HepG2 (cell line): ENCODE results near the gene KPNA3. TPM values are rescaled to one million over a fixed set of nuclear protein-coding genes. Genes with fewer than 3 reads are reported as not detected.

Experiments
- ATF1 ChIP-seq: IDR thresholded peaks from 2 replicates; pipeline ENCODE4 v1.6.1; 2016; ENCODE audit warnings: mild to moderate bottlenecking, control low read depth
- BRF2 ChIP-seq: sonication (generic); formaldehyde crosslinking; IDR thresholded peaks from 2 replicates; pipeline ENCODE4 v1.8.1; 2022; ENCODE audit warnings: mild to moderate bottlenecking, missing genetic modification reagents
- CCAR2 ChIP-seq: fragments of 200-400 bp; formaldehyde crosslinking; optimal IDR thresholded peaks from 2 replicates; pipeline ENCODE3; 2018; ENCODE audit warnings: low read depth, mild to moderate bottlenecking, low read length, moderate library complexity
- GATAD1 ChIP-seq: IDR thresholded peaks from 2 replicates; pipeline ENCODE4 v1.6.1; 2016; ENCODE audit warnings: missing genetic modification reagents, missing compliant biosample characterization
- HNF4A ChIP-seq: sonication (generic); formaldehyde crosslinking; IDR thresholded peaks from 2 replicates; pipeline ENCODE4 v1.4.0; 2020; ENCODE audit warnings: missing genetic modification reagents
- HNF4G ChIP-seq, 2 experiments: sonication (generic) in 1 of 2; formaldehyde crosslinking in 1 of 2; IDR thresholded peaks; 2 replicates each; pipeline versions ENCODE4 v1.4.0 to v1.6.1; 2011 to 2020; ENCODE audit warnings: borderline replicate concordance in 2 of 2, low read depth in 2 of 2, mild to moderate bottlenecking in 2 of 2, low read length in 1 of 2, missing genetic modification reagents in 1 of 2, moderate library complexity in 1 of 2
- KAT8 ChIP-seq: IDR thresholded peaks from 2 replicates; pipeline ENCODE4 v1.6.1; 2016; ENCODE audit warnings: missing genetic modification reagents, missing compliant biosample characterization
- KLF9 ChIP-seq: IDR thresholded peaks from 2 replicates; pipeline ENCODE4 v1.6.1; 2016; ENCODE audit warnings: low read depth
- KMT2B ChIP-seq: IDR thresholded peaks from 2 replicates; pipeline ENCODE4 v1.6.1; 2016; ENCODE audit warnings: missing genetic modification reagents, missing compliant biosample characterization
- LCORL ChIP-seq, 2 experiments: fragments of 450-650 bp in 1 of 2; sonication (generic) in 1 of 2; formaldehyde crosslinking in 1 of 2; IDR thresholded peaks; 2 replicates each; pipeline versions ENCODE4 v1.5.0 to v1.6.1; 2017 to 2020; ENCODE audit warnings: antibody characterized with exemption in 1 of 2, missing genetic modification reagents in 1 of 2
- MYNN ChIP-seq: sonication (generic); formaldehyde crosslinking; IDR thresholded peaks from 2 replicates; pipeline ENCODE4 v1.4.0; 2020; ENCODE audit warnings: mild to moderate bottlenecking, low read depth, missing genetic modification reagents
- NKX3-1 ChIP-seq: sonication (generic); formaldehyde crosslinking; IDR thresholded peaks from 2 replicates; pipeline ENCODE4 v1.5.0; 2020; ENCODE audit warnings: missing genetic modification reagents
- RFX3 ChIP-seq: IDR thresholded peaks from 2 replicates; pipeline ENCODE4 v1.6.1; 2016; ENCODE audit warnings: missing biosample characterization, missing genetic modification reagents
- SOX13 ChIP-seq, 3 experiments: fragments of 450-650 bp in 1 of 3; sonication (generic) in 1 of 3; formaldehyde crosslinking in 1 of 3; IDR thresholded peaks in 2 of 3; conservative IDR thresholded peaks in 1 of 3; 2 replicates each; pipeline versions ENCODE4 v1.5.0 to v1.6.1; 2016 to 2020; ENCODE audit warnings: antibody characterized with exemption in 1 of 3, mild to moderate bottlenecking in 1 of 3, missing compliant biosample characterization in 1 of 3, missing genetic modification reagents in 1 of 3, moderate library complexity in 1 of 3
- TCF7L2 ChIP-seq: IDR thresholded peaks from 2 replicates; pipeline ENCODE4 v1.6.1; 2011; ENCODE audit warnings: mild to moderate bottlenecking, low read depth, low read length, moderate library complexity
- ZBTB26 ChIP-seq: IDR thresholded peaks from 2 replicates; pipeline ENCODE4 v1.6.1; 2016; ENCODE audit warnings: missing compliant biosample characterization, missing genetic modification reagents, borderline replicate concordance
- ZBTB43 ChIP-seq: sonication (generic); formaldehyde crosslinking; conservative IDR thresholded peaks from 2 replicates; pipeline ENCODE4 v1.4.0; 2020; ENCODE audit warnings: missing genetic modification reagents
- ZNF230 ChIP-seq: sonication (generic); formaldehyde crosslinking; IDR thresholded peaks from 2 replicates; pipeline ENCODE4 v1.4.0; 2020; ENCODE audit warnings: mild to moderate bottlenecking, missing genetic modification reagents
- ZNF292 ChIP-seq: sonication (generic); formaldehyde crosslinking; IDR thresholded peaks from 2 replicates; pipeline ENCODE4 v1.8.1; 2022; ENCODE audit warnings: mild to moderate bottlenecking, low read depth, missing genetic modification reagents, borderline replicate concordance
- ZNF362 ChIP-seq: sonication (generic); formaldehyde crosslinking; IDR thresholded peaks from 2 replicates; pipeline ENCODE4 v1.4.0; 2020; ENCODE audit warnings: missing genetic modification reagents, mild to moderate bottlenecking, borderline replicate concordance
- ZNF430 ChIP-seq: sonication (generic); formaldehyde crosslinking; IDR thresholded peaks from 2 replicates; pipeline ENCODE4 v1.9.0; 2021; ENCODE audit warnings: mild to moderate bottlenecking, missing genetic modification reagents
- ZNF589 ChIP-seq: sonication (generic); formaldehyde crosslinking; conservative IDR thresholded peaks from 2 replicates; pipeline ENCODE4 v1.8.0; 2022; ENCODE audit warnings: mild to moderate bottlenecking, moderate library complexity, missing genetic modification reagents
- ZNF703 ChIP-seq: sonication (generic); formaldehyde crosslinking; IDR thresholded peaks from 2 replicates; pipeline ENCODE4 v1.5.1; 2020; ENCODE audit warnings: missing genetic modification reagents, mild to moderate bottlenecking, moderate library complexity, borderline replicate concordance
- ZNF720 ChIP-seq: sonication (generic); formaldehyde crosslinking; IDR thresholded peaks from 2 replicates; pipeline ENCODE4 v1.4.0; 2020; ENCODE audit warnings: missing genetic modification reagents
- ZSCAN25 ChIP-seq: sonication (generic); formaldehyde crosslinking; IDR thresholded peaks from 2 replicates; pipeline ENCODE4 v1.8.0; 2022; ENCODE audit warnings: mild to moderate bottlenecking, missing genetic modification reagents
- ZSCAN31 ChIP-seq: sonication (generic); formaldehyde crosslinking; IDR thresholded peaks from 2 replicates; pipeline ENCODE4 v1.5.0; 2020; ENCODE audit warnings: low read depth, mild to moderate bottlenecking, missing genetic modification reagents
- polyA plus RNA-seq, 8 experiments: library from polyadenylated mRNA; depleted of rRNA in 3 of 8; stranded (reverse) in 7 of 8; unstranded in 1 of 8; fragments of >200 nt; fragmentation: Illumina TruSeq in 4 of 8; extraction: Trizol in 4 of 8; gene quantifications; 2 replicates each; pipeline versions ENCODE4 v1.2.1 to v1.2.3, GENCODE V29; 2011 to 2016; ENCODE audit warnings: low read depth in 4 of 8, missing spikeins in 1 of 8, mixed read lengths in 1 of 8; ENCODE audit not compliant: insufficient read depth in 1 of 8
- total RNA-seq, 5 experiments: library from RNA; depleted of rRNA; stranded (reverse); fragments of >200 nt; fragmentation: Illumina TruSeq; extraction: Trizol; gene quantifications; 2 replicates each; pipeline ENCODE4 v1.2.3, GENCODE V29; 2016; ENCODE audit warnings: low read depth in 1 of 5

KPNA3 gene
- total and polyA plus RNA-seq, 2 of the 13 experiments (the other 11 are each of a cell fraction or from before 2014, with no cell fraction given) = 13.0 to 28.9 TPM

- TF ChIP-seq RFX3 (no peak), ZSCAN31 (CRISPR knock-in tag) (no peak), GATAD1 (no peak), ZNF230 (CRISPR knock-in tag) (no peak), MYNN (no peak), ZBTB26 (no peak; the same call in 1 of the 2 replicates), HNF4A (peak; percentile 78), LCORL (IDR thresholded peaks at IDR 0.05) (peak; percentile 38; the same call in 1 of the 2 replicates), LCORL (CRISPR knock-in tag; IDR thresholded peaks at IDR 0.05) (peak; percentile 47; the same call in 1 of the 2 replicates), ZSCAN25 (CRISPR knock-in tag) (no peak), HNF4G (IDR thresholded peaks at IDR 0.05; ENCODE audit: borderline replicate concordance, low read depth, low read length) (no peak), HNF4G (CRISPR knock-in tag; IDR thresholded peaks at IDR 0.05; ENCODE audit: borderline replicate concordance, low read depth) (0 out of 2 replicates have a peak, but pooled peaks have one; percentile 29), ZNF703 (no peak), NKX3-1 (no peak), ZBTB43 (peak; percentile 80), KAT8 (CRISPR knock-in tag) (peak; percentile 41; the same call in 1 of the 2 replicates), BRF2 (CRISPR knock-in tag) (no peak), ZNF589 (CRISPR knock-in tag) (no peak), ZNF720 (CRISPR knock-in tag) (no peak), CCAR2 (no peak), TCF7L2 (no peak), ZNF362 (CRISPR knock-in tag) (peak; percentile 58; the same call in 1 of the 2 replicates), ATF1 (CRISPR knock-in tag) (no peak), KLF9 (CRISPR knock-in tag) (no peak), ZNF430 (CRISPR knock-in tag) (no peak), SOX13 (IDR thresholded peaks at IDR 0.05) (peak; percentile 44; the same call in 1 of the 2 replicates), SOX13 (CRISPR knock-in tag; conservative IDR thresholded peaks at IDR 0.05 in 1 of 2, IDR thresholded peaks at IDR 0.05 in 1 of 2) (peak in 1 of 2 experiments; percentile 91; a peak in 2 of 4 replicates), ZNF292 (CRISPR knock-in tag) (peak; percentile 76), KMT2B (peak; percentile 32; the same call in 1 of the 2 replicates)
These were observed 46.4 kb downstream of the KPNA3 start (continued) for GRCh38 chr13:49746111-49746510.
